Peyer's patch (tissue), 4 donors: Measurements from ENCODE around the gene ATG4D.

Source experiments
- POLR2A ChIP-seq, 2 donors: fragments of 450-650 bp; IDR thresholded peaks; one replicate each; pipeline ENCODE4 v1.5.1; 2017; ENCODE audit warnings: antibody characterized with exemption in 2 of 2, mild to moderate bottlenecking in 2 of 2, moderate library complexity in 2 of 2
- TF ChIP-seq, protein P1 (sequence below), 6 experiments: fragments of 450-650 bp in 4 of 6; fragments of 200-600 bp in 2 of 6; sonication (generic) in 1 of 6; IDR thresholded peaks; one replicate each; pipeline ENCODE4 v1.5.1; 2017 to 2019; ENCODE audit warnings: antibody characterized with exemption in 6 of 6, mild to moderate bottlenecking in 3 of 6, moderate library complexity in 1 of 6

DNA sequence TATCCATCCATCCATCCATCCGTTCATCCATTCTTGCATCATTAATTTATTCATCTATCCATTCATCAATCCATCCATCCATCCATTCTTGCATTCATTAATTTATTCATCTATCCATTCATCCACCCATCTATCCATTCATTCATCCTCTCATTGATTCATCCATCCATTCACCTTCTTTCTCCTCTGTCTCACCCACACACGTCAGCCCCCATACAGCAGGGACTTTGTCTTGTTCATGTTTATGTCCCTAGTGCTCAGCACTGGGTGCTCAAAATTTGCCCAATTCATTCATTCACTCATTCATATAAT, 44.1 kb downstream of the ATG4D start:
- TF ChIP-seq, protein P1, sequence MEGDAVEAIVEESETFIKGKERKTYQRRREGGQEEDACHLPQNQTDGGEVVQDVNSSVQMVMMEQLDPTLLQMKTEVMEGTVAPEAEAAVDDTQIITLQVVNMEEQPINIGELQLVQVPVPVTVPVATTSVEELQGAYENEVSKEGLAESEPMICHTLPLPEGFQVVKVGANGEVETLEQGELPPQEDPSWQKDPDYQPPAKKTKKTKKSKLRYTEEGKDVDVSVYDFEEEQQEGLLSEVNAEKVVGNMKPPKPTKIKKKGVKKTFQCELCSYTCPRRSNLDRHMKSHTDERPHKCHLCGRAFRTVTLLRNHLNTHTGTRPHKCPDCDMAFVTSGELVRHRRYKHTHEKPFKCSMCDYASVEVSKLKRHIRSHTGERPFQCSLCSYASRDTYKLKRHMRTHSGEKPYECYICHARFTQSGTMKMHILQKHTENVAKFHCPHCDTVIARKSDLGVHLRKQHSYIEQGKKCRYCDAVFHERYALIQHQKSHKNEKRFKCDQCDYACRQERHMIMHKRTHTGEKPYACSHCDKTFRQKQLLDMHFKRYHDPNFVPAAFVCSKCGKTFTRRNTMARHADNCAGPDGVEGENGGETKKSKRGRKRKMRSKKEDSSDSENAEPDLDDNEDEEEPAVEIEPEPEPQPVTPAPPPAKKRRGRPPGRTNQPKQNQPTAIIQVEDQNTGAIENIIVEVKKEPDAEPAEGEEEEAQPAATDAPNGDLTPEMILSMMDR (IDR thresholded peaks at IDR 0.05), result no peak
- TF ChIP-seq POLR2A (IDR thresholded peaks at IDR 0.05), result no peak
